ENCODE results near the gene CBY2.

GRCh38 chr13:45742985-45743384 lies 40.9 kb downstream of the CBY2 start:
- TF ChIP-seq EZH2 (IDR thresholded peaks at IDR 0.05) (no peak), FOXP2 (optimal IDR thresholded peaks at IDR 0.05; ENCODE audit: control extremely low read depth, extremely low read length, insufficient read depth) (no peak), POLR2AphosphoS5 (IDR thresholded peaks at IDR 0.05; ENCODE audit: borderline replicate concordance, low read depth, low read length) (no peak)

Data from SK-N-MC (cell line).